Small intestine (tissue), 7 donors: ENCODE data around the gene DAPL1. TPM values are rescaled to one million over a fixed set of nuclear protein-coding genes. Genes with fewer than 3 reads are reported as not detected.

Experiments
- DNase-seq, 2 donors: peaks; one replicate each; pipeline versions ENCODE4 v3.0.0 to v3.0.0-alpha.2; 2013
- FAIRE-seq: peaks from 2 replicates; lab custom pipeline; 2012; peaks lifted over from hg19 to GRCh38; lab: Jason Lieb, UNC
- H3K27ac ChIP-seq, 3 donors: one replicate each; pipeline ENCODE4 v1.5.1; 2013; ENCODE audit warnings: low read length in 2 of 3, mild to moderate bottlenecking in 2 of 3, control low read depth in 1 of 3, inconsistent platforms in 1 of 3, low read depth in 1 of 3, moderate library complexity in 1 of 3
- H3K27me3 ChIP-seq, 3 donors: one replicate each; pipeline ENCODE4 v1.6.1; 2013; ENCODE audit warnings: low read length in 3 of 3, inconsistent platforms in 1 of 3; ENCODE audit not compliant: control insufficient read depth in 3 of 3, insufficient read depth in 3 of 3
- H3K36me3 ChIP-seq, 3 donors: one replicate each; pipeline ENCODE4 v1.6.1; 2013; ENCODE audit warnings: low read length in 3 of 3, inconsistent platforms in 1 of 3, low read depth in 1 of 3, mild to moderate bottlenecking in 1 of 3, moderate library complexity in 1 of 3; ENCODE audit not compliant: control insufficient read depth in 3 of 3, insufficient read depth in 2 of 3
- H3K4me1 ChIP-seq, 3 donors: one replicate each; pipeline ENCODE4 v1.6.1; 2013; ENCODE audit warnings: low read length in 2 of 3, inconsistent platforms in 1 of 3, low read depth in 1 of 3, mild to moderate bottlenecking in 1 of 3, moderate library complexity in 1 of 3; ENCODE audit not compliant: control insufficient read depth in 3 of 3, insufficient read depth in 2 of 3
- H3K4me3 ChIP-seq, 3 donors: one replicate each; pipeline ENCODE4 v1.5.1; 2013; ENCODE audit warnings: low read length in 3 of 3, control low read depth in 1 of 3, inconsistent platforms in 1 of 3, low read depth in 1 of 3, mild to moderate bottlenecking in 1 of 3, moderate library complexity in 1 of 3
- H3K9me3 ChIP-seq, 2 donors: one replicate each; pipeline ENCODE4 v1.6.1; 2013; ENCODE audit warnings: low read depth in 1 of 2, low read length in 1 of 2; ENCODE audit not compliant: control insufficient read depth in 2 of 2, insufficient read depth in 1 of 2
- WGBS, 3 donors: extraction: QIAGEN DNeasy Blood & Tissue Kit; methylation state at CpG; one replicate each; pipeline ENCODE4 v1.1.7; 2013; 5-methylcytosine and 5-hydroxymethylcytosine counted together
- polyA plus RNA-seq, 4 donors: library from polyadenylated mRNA; stranded (reverse) in 3 of 4; unstranded in 1 of 4; fragments of 200-250 nt in 3 of 4; fragments of 120-200 nt in 1 of 4; gene quantifications; one replicate each; pipeline versions ENCODE4 v1.2.1 to v1.2.3, GENCODE V29; 2013
- donor health status: healthy with polysubstance abuse.
- donor health status: control.
- donor health status: control.
- donor health status: Bipolar disorder and iron deficiency.
- donor health status: healthy.

Gene DAPL1
- polyA plus RNA-seq, 4 donors: 2.0 to 4.0 (median 2.4) TPM

DNA sequence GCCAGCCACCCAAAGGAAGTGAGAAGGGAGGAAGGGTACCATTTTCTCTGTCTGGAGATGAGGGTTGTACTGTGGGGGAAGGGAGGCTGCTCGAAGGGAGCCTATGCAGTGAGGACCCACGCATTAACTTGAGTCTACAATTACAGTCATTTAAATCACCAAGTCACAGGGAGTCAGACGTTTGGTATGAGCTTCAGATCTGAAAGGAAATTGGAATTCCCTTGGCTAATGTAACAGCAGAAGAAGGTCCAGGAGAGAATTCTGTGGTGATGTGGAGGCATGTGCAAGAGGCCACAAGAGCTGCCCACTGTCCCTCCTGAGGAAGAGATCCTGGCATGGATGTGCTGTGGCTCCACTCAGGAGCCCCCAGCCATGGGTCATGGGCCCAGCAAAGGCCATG, 22.5 kb downstream of the DAPL1 start:
- H3K27me3 ChIP-seq: no peaks in the 10 kb centered on the region
- H3K27ac ChIP-seq: no peak overlapping the region
- FAIRE-seq (no peak), DNase-seq (no peak)
- no peak overlapping the region for H3K4me3 ChIP-seq
- no peaks in the 10 kb centered on the region for H3K4me1 ChIP-seq
- no peaks in the 10 kb centered on the region for H3K9me3 ChIP-seq
- H3K36me3 ChIP-seq: no peaks in the 10 kb centered on the region
- WGBS, 3 donors: 76 to 85% (median 80%) methylated on average over 3 of the region's 3 CpGs

DNA sequence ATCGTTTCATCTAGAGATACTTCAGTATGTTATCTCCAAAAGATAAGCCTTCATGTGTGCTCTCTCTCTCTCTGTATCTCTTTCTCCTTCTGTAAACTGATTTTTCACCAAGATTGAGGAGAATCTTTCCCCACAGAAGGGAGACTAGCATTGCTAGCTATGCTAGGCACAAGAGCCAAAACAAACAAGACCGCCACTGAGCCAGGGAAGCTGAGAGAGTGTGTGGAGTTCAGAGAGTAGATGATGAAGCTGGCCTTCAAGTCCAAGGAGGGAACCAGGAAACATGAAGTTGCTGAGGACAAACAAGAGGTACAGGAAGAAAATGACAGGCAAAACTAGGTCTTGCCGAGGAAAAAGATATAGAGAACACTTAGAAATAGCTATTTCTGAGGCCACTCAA, 23.4 kb downstream of the DAPL1 start:
- Histone ChIP-seq H3K27ac (no peak overlapping the region), H3K4me1 (no peaks in the 10 kb centered on the region), H3K27me3 (no peaks in the 10 kb centered on the region), H3K4me3 (no peak overlapping the region), H3K9me3 (no peaks in the 10 kb centered on the region), H3K36me3 (no peaks in the 10 kb centered on the region)
- WGBS, 3 donors: 48 to 76% (median 54%) methylated on average over 3 of the region's 3 CpGs
- DNase-seq (no peak), FAIRE-seq (no peak)

DNA sequence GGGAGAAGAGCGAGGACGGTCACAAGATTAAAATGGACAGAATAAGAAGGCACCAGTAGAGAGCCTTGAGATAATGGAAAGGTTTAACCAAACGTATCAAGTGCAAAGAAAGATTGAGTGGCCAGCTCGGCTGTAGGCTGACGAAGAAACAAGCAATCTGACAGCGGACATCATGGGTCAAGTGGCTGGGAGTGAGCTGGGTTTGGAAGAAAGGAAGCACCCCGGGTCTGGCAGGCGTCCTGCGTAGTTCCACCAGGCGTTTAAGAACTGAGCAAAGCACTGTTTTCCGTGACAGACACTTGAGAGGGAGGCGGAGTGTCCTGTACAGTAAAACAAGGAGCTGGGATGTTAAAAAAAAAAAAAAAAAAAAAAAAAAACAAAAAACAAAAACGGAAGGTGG, 27.1 kb downstream of the DAPL1 start:
- H3K36me3 ChIP-seq: no peaks in the 10 kb centered on the region
- no peaks in the 10 kb centered on the region for H3K4me1 ChIP-seq
- FAIRE-seq (no peak), DNase-seq (no peak)
- H3K4me3 ChIP-seq: no peak overlapping the region
- H3K27me3 ChIP-seq: no peaks in the 10 kb centered on the region
- H3K9me3 ChIP-seq: no peaks in the 10 kb centered on the region
- 63 to 88% (median 73%) methylated on average over 12 to 13 of the region's 13 CpGs for WGBS, 3 donors
- no peak overlapping the region for H3K27ac ChIP-seq

DNA sequence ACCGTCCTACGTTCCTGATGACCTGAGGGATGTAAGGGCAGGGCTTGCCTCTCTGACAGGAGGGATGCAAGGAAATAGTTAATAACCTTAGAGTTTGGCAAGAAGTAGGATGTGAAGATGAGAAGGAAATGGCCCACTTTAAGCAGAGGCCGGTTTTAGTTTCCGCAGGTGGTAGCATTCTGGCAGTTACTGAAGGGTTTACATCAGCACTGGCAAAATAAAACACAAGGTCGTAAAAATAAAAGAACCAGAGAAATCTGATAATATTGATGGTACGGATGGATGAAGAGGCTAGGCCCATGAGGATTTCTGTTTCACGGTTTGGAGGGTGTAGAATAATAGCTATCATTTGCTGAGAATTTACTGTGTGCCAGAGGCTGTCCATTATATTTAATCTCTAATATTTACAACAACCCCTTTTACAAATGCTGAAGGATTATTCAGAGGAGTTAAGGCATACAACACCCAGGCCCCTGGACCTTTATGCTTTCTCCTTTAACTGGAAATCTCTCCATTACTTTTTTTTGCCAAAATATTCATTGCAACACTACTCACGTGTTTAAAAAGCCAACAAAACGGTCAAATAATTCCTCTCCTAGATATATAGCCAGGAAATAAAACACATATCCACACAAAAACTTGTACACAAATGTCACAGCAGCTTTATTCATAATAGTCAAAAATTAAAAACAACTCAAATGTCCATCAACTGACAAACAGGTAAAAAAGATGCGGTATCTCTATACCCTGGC, 28.5 kb downstream of the DAPL1 start:
- FAIRE-seq (no peak), DNase-seq (no peak)
- WGBS, 3 donors: 73 to 76% (median 76%) methylated on average over 10 of the region's 10 CpGs
- no peak overlapping the region for H3K27ac ChIP-seq
- no peaks in the 10 kb centered on the region for H3K9me3 ChIP-seq
- no peaks in the 10 kb centered on the region for H3K36me3 ChIP-seq
- H3K4me1 ChIP-seq: no peaks in the 10 kb centered on the region
- H3K27me3 ChIP-seq: no peaks in the 10 kb centered on the region
- H3K4me3 ChIP-seq: no peak overlapping the region

DNA sequence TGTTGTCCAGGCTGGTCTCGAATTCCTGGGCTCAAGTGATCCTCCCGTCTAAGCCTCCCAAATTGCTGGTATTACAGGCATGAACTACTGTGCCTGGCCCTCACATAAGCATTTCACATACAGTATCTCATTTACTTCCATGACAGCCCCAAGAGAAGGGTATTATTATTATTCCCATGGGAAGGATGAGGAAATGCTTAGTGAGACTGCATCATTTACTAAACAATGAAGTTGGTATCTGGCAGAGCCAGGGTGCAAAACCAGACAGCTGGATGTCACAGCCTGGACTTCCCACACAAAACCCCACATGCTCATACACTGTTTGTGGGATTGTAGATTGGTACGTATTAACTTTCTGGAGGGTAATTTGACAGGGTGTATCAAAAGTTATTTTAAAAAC, 29.9 kb downstream of the DAPL1 start:
- Histone ChIP-seq H3K4me3 (no peak overlapping the region), H3K9me3 (no peaks in the 10 kb centered on the region), H3K27ac (no peak overlapping the region), H3K36me3 (no peaks in the 10 kb centered on the region), H3K27me3 (no peaks in the 10 kb centered on the region), H3K4me1 (no peaks in the 10 kb centered on the region)
- DNase-seq (no peak), FAIRE-seq (no peak)
- WGBS, 3 donors: 88 to 93% (median 90%) methylated on average over 3 of the region's 3 CpGs

DNA sequence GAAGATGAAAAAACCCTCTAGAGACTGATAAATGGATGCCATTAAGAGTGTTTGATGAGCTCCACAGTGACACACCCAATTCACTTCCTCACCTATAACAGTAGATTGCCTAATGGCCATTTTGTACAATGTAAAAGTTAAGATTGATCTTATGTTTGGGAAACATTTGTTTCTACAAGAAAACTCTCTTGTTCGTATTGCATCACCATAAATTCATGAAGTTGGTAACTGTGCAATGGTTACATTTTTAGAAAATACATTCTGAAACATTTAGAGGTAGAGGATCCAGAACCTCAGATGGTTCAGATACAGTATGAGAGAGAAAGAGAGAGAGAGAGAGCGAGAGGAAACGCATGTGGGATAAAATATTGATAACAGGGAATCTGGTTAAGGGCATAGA, 31.8 kb downstream of the DAPL1 start:
- DNase-seq (no peak), FAIRE-seq (no peak)
- Histone ChIP-seq H3K4me1 (no peaks in the 10 kb centered on the region), H3K27me3 (no peaks in the 10 kb centered on the region), H3K27ac (no peak overlapping the region), H3K36me3 (no peaks in the 10 kb centered on the region), H3K9me3 (no peaks in the 10 kb centered on the region), H3K4me3 (no peak overlapping the region)
- WGBS, 3 donors: 93 to 94% (median 94%) methylated on average over 3 of the region's 3 CpGs

DNA sequence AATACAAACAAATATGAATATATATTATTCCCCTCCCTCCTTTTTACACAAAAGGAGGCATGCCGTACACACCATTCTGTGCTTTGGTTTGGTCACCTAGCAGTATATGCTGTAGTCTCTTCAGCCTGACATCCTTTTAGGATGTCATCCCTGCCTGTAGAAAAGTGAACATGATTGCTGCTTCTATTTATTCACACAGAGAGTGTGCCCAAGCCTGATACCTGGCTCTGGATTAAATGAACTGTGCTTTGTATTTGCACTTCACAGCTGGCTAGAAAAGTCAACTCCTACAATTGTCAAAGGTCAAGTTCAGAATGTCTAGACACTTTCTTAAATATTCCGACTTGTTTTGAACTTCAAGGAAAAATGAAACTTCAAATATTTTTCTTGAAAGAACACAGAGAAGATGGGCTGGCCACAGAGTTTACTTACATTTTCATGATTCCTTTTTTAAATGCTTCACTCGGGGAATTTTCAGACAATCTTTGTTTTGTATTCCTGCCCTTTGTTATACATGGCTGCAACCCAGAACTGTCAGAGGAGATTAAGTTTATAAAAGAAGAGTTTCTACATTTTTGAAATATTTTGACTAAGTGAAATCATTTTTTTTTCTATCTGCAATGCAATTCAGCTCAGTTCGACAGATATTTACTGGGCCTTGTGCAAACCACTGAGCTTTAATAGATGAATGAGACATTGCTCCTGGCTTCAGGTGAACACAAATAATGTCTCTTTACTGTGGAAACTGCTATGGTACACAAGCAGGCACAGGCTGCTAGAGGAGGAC, 33.5 kb downstream of the DAPL1 start:
- DNase-seq (no peak), FAIRE-seq (no peak)
- 64 to 78% (median 75%) methylated on average over 4 of the region's 4 CpGs for whole genome bisulfite sequencing, 3 donors

DNA sequence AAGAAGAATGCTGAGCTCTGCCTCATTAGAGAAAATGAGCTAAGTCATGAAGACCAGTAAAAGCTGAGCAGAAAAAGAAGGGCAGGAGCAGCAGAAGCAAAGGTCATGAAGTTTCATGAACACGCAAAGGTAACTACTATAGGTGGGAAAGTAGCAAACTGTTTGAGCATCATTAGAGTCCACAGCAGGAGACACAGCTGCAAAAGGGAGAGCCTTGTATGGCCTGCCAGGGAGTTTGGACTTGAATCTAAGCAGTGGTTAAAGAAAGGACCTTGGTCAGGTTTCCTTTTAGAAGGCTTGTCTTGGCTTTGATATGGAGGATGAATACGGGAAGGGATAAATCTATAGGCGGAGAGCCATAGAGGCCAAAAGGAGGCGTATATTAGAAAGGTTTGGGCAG, 34.0 kb downstream of the DAPL1 start:
- Histone ChIP-seq H3K27ac (no peak overlapping the region), H3K9me3 (no peaks in the 10 kb centered on the region), H3K36me3 (no peaks in the 10 kb centered on the region), H3K27me3 (no peaks in the 10 kb centered on the region), H3K4me1 (no peaks in the 10 kb centered on the region), H3K4me3 (no peak overlapping the region)
- 91 to 94% (median 93%) methylated on average over 4 of the region's 4 CpGs for WGBS, 3 donors
- DNase-seq (no peak), FAIRE-seq (no peak)

More for the DNA sequence above, 33.5 kb downstream of the DAPL1 start:
- Histone ChIP-seq H3K27me3 (no peaks in the 10 kb centered on the region), H3K4me3 (no peak overlapping the region), H3K4me1 (no peaks in the 10 kb centered on the region), H3K36me3 (no peaks in the 10 kb centered on the region), H3K27ac (no peak overlapping the region), H3K9me3 (no peaks in the 10 kb centered on the region)
